K562 (cell line): ENCODE data around the gene BAIAP3. TPM values are rescaled to one million over a fixed set of nuclear protein-coding genes. Genes with fewer than 3 reads are reported as not detected.

Source experiments
- CREM ChIP-seq: IDR thresholded peaks from 2 replicates; pipeline ENCODE4 v1.6.1; 2014; ENCODE audit warnings: antibody characterized with exemption, low read depth
- DMBX1 ChIP-seq: fragments of 250-450 bp; sonication (Bioruptor Pico); IDR thresholded peaks from 2 replicates; pipeline ENCODE4 v1.8.0; 2022; ENCODE audit warnings: inconsistent platforms, mild to moderate bottlenecking, moderate library complexity, borderline replicate concordance
- DPF2 ChIP-seq: fragments of 450-650 bp; IDR thresholded peaks from 2 replicates; pipeline ENCODE4 v1.6.1; 2016
- FOSL1 ChIP-seq: fragments of 200-800 bp; sonication (Bioruptor generic); conservative IDR thresholded peaks from 2 replicates; pipeline ENCODE4 v1.6.1; 2016; ENCODE audit warnings: missing genetic modification characterization, missing compliant biosample characterization
- FOXJ2 ChIP-seq: fragments of 200-800 bp; sonication (Bioruptor generic); IDR thresholded peaks from 2 replicates; pipeline ENCODE4 v1.6.1; 2016; ENCODE audit warnings: missing genetic modification characterization, missing compliant biosample characterization
- FOXM1 ChIP-seq, 2 experiments: fragments of 450-650 bp in 1 of 2; sonication (generic) in 1 of 2; formaldehyde crosslinking in 1 of 2; IDR thresholded peaks; 2 replicates each; pipeline versions ENCODE4 v1.6.1 to v1.9.0; 2017 to 2022; ENCODE audit warnings: low read depth in 2 of 2, mild to moderate bottlenecking in 2 of 2, missing genetic modification reagents in 1 of 2, moderate library complexity in 1 of 2
- HCFC1 ChIP-seq: IDR thresholded peaks from 2 replicates; pipeline ENCODE4 v1.6.1; 2012; ENCODE audit warnings: low read depth, low read length, improper control_type of control experiment
- JUND ChIP-seq, 2 experiments: IDR thresholded peaks; 2 replicates in 1 of 2; 3 replicates in 1 of 2; pipeline ENCODE4 v1.6.1; 2011; ENCODE audit warnings: borderline replicate concordance in 2 of 2, low read depth in 2 of 2, low read length in 2 of 2, improper control_type of control experiment in 1 of 2, missing biosample characterization in 1 of 2, missing genetic modification characterization in 1 of 2, missing genetic modification reagents in 1 of 2
- MEF2D ChIP-seq: conservative IDR thresholded peaks from 2 replicates; pipeline ENCODE4 v1.6.1; 2016; ENCODE audit warnings: low read depth, missing genetic modification characterization, missing compliant biosample characterization
- MTA3 ChIP-seq: fragments of 450-650 bp; formaldehyde crosslinking; IDR thresholded peaks from 2 replicates; pipeline ENCODE4 v1.6.1; 2017; ENCODE audit warnings: mild to moderate bottlenecking, borderline replicate concordance
- NCOA2 ChIP-seq, 2 experiments: fragments of 450-650 bp; IDR thresholded peaks; 2 replicates each; pipeline ENCODE4 v1.6.1; 2018; ENCODE audit warnings: mild to moderate bottlenecking in 2 of 2, moderate library complexity in 1 of 2; ENCODE audit not compliant: partially characterized antibody in 2 of 2
- NCOA6 ChIP-seq: fragments of 450-650 bp; IDR thresholded peaks from 2 replicates; pipeline ENCODE4 v1.6.1; 2017; ENCODE audit warnings: mild to moderate bottlenecking
- PCBP2 ChIP-seq: fragments of 200-400 bp; formaldehyde crosslinking; IDR thresholded peaks from 2 replicates; pipeline ENCODE4 v1.6.1; 2018; ENCODE audit warnings: low read length, low read depth, mild to moderate bottlenecking, moderate library complexity; ENCODE audit not compliant: poor library complexity, severe bottlenecking
- SMAD2 ChIP-seq: fragments of 150-350 bp; IDR thresholded peaks from 2 replicates; pipeline ENCODE4 v1.6.1; 2014; ENCODE audit warnings: low read depth, mild to moderate bottlenecking, low read length
- SNRNP70 ChIP-seq: fragments of 200-400 bp; formaldehyde crosslinking; optimal IDR thresholded peaks from 2 replicates; pipeline ENCODE3; 2017; ENCODE audit warnings: low read depth, low read length
- SPI1 ChIP-seq: IDR thresholded peaks from 2 replicates; pipeline ENCODE4 v1.6.1; 2011; ENCODE audit warnings: low read depth, low read length, control low read depth, borderline replicate concordance
- TCF7 ChIP-seq: sonication (generic); IDR thresholded peaks from 2 replicates; pipeline ENCODE4 v1.6.1; 2016; ENCODE audit warnings: antibody characterized with exemption, borderline replicate concordance
- ZFP1 ChIP-seq: fragments of 450-650 bp; formaldehyde crosslinking; IDR thresholded peaks from 2 replicates; pipeline ENCODE4 v1.4.0; 2020; ENCODE audit warnings: mild to moderate bottlenecking, mixed read lengths
- ZNF696 ChIP-seq: fragments of 250-450 bp; sonication (Bioruptor Pico); conservative IDR thresholded peaks from 2 replicates; pipeline ENCODE4 v1.4.0; 2020; ENCODE audit warnings: mild to moderate bottlenecking, moderate library complexity
- polyA plus RNA-seq, 8 experiments: library from polyadenylated mRNA; depleted of rRNA in 4 of 8; stranded (reverse) in 5 of 8; unstranded in 3 of 8; fragments of >200 nt; fragmentation: Nextera tagmentation in 2 of 8; fragmentation: Illumina TruSeq in 1 of 8; extraction: Ambion mirVana in 2 of 8; extraction: Trizol in 1 of 8; gene quantifications; 2 replicates each; pipeline versions ENCODE4 v1.2.1 to v1.2.3, GENCODE V29; 2011 to 2014; ENCODE audit warnings: inconsistent platforms in 1 of 8, missing spikeins in 1 of 8
- total RNA-seq, 7 experiments: library from RNA; depleted of rRNA in 6 of 7; stranded (reverse); fragments of >200 nt in 6 of 7; fragmentation: Illumina TruSeq in 2 of 7; extraction: Trizol in 2 of 7; gene quantifications; 2 replicates each; pipeline versions ENCODE4 v1.2.1 to v1.2.3, GENCODE V29; 2011 to 2021; ENCODE audit warnings: low replicate concordance in 1 of 7
- TF ChIP-seq, protein P1 (sequence below): fragments of 450-650 bp; IDR thresholded peaks from 2 replicates; pipeline ENCODE4 v1.6.1; 2017; ENCODE audit warnings: mild to moderate bottlenecking, moderate library complexity
- TF ChIP-seq, protein P2 (sequence below): fragments of 250-450 bp; sonication (Bioruptor Pico); IDR thresholded peaks from 2 replicates; pipeline ENCODE4 v1.5.0; 2021
- TF ChIP-seq, protein P3 (sequence below), 2 experiments: IDR thresholded peaks; 2 replicates each; pipeline ENCODE4 v1.6.1; 2011; ENCODE audit warnings: borderline replicate concordance in 1 of 2, control low read depth in 1 of 2, low read depth in 1 of 2, low read length in 1 of 2, mild to moderate bottlenecking in 1 of 2, mixed read lengths in 1 of 2, moderate library complexity in 1 of 2; ENCODE audit not compliant: insufficient read depth in 1 of 2, insufficient read length in 1 of 2, poor library complexity in 1 of 2, severe bottlenecking in 1 of 2; ENCODE audit errors: extremely low read depth in 1 of 2
- TF ChIP-seq, protein P4 (sequence below), 2 experiments: fragments of 450-650 bp in 1 of 2; sonication (generic) in 1 of 2; formaldehyde crosslinking in 1 of 2; IDR thresholded peaks in 1 of 2; conservative IDR thresholded peaks in 1 of 2; 2 replicates each; pipeline versions ENCODE4 v1.6.1 to v1.8.1; 2016 to 2023; ENCODE audit warnings: mild to moderate bottlenecking in 2 of 2, moderate library complexity in 2 of 2, inconsistent platforms in 1 of 2, missing genetic modification reagents in 1 of 2

Gene BAIAP3
- total and polyA plus RNA-seq, 9 of the 15 experiments (the other 6 are each of a cell fraction or from before 2014, with no cell fraction given), result 0.03 to 4.5 (median 0.57) TPM; not detected in 1

DNA sequence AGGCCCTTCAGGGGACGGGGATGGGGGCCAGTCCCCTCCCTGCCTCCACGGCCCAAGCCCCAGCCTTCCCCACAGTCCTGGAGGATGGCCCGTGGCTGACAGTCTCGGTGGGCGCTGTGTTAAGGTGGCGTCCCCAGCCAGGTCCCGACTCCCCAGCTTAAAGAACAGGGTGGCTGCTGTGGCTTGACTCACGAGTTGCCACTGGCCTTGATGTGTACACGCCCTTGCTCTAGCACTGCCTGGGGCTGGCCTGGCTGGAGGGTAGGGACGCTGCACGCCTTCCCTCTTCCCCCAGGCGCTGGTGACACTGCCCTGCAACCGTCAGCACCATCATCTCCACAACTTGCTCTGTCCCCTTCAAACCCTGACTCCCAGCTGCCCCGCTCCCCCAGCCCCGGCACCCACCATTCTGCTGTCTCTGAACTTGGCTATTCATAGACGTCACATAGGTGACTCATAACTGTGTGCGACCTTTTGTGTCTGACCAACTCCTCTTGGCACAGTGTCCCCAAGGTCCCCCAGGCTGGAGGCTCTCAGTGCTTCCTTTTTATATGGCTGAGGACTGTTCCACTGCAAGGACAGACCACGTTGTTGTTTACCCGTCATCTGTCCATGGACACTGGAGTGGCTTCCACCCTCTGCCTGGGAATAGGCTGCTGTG, 24.6 kb downstream of the BAIAP3 start (continued):
- TF ChIP-seq SPI1, result no peak
- TF ChIP-seq CREM, result peak; percentile 53; the same call in 1 of the 2 replicates
- TF ChIP-seq FOXJ2 (tag), result no peak
- no peak for TF ChIP-seq NCOA2 (IDR thresholded peaks at IDR 0.05; ENCODE audit: partially characterized antibody in 2 of 2)
- TF ChIP-seq HCFC1, result no peak
- TF ChIP-seq SNRNP70, result no peak
- TF ChIP-seq MTA3, result no peak
- TF ChIP-seq, protein P1, sequence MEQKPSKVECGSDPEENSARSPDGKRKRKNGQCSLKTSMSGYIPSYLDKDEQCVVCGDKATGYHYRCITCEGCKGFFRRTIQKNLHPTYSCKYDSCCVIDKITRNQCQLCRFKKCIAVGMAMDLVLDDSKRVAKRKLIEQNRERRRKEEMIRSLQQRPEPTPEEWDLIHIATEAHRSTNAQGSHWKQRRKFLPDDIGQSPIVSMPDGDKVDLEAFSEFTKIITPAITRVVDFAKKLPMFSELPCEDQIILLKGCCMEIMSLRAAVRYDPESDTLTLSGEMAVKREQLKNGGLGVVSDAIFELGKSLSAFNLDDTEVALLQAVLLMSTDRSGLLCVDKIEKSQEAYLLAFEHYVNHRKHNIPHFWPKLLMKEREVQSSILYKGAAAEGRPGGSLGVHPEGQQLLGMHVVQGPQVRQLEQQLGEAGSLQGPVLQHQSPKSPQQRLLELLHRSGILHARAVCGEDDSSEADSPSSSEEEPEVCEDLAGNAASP, result no peak
- no peak for TF ChIP-seq MEF2D
- TF ChIP-seq, protein P2, sequence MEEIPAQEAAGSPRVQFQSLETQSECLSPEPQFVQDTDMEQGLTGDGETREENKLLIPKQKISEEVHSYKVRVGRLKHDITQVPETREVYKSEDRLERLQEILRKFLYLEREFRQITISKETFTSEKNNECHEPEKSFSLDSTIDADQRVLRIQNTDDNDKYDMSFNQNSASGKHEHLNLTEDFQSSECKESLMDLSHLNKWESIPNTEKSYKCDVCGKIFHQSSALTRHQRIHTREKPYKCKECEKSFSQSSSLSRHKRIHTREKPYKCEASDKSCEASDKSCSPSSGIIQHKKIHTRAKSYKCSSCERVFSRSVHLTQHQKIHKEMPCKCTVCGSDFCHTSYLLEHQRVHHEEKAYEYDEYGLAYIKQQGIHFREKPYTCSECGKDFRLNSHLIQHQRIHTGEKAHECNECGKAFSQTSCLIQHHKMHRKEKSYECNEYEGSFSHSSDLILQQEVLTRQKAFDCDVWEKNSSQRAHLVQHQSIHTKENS (CRISPR knock-in tag), result no peak
- TF ChIP-seq FOXM1 (IDR thresholded peaks at IDR 0.05; ENCODE audit: low read depth), result no peak
- no peak for TF ChIP-seq FOXM1 (CRISPR knock-in tag; IDR thresholded peaks at IDR 0.05; ENCODE audit: low read depth)
- no peak for TF ChIP-seq NCOA6
- no peak for TF ChIP-seq DMBX1
- TF ChIP-seq ZNF696 (CRISPR knock-in tag), result no peak
- TF ChIP-seq FOSL1, result peak; percentile 54
- TF ChIP-seq SMAD2, result no peak
- TF ChIP-seq PCBP2, result no peak
- TF ChIP-seq, protein P3, sequence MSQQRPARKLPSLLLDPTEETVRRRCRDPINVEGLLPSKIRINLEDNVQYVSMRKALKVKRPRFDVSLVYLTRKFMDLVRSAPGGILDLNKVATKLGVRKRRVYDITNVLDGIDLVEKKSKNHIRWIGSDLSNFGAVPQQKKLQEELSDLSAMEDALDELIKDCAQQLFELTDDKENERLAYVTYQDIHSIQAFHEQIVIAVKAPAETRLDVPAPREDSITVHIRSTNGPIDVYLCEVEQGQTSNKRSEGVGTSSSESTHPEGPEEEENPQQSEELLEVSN (IDR thresholded peaks at IDR 0.05; ENCODE audit: borderline replicate concordance in 1 of 2, extremely low read depth in 1 of 2, insufficient read depth in 1 of 2, insufficient read length in 1 of 2, low read depth in 1 of 2, low read length in 1 of 2, poor library complexity in 1 of 2, severe bottlenecking in 1 of 2), result no peak
- no peak for TF ChIP-seq DPF2
- no peak for TF ChIP-seq TCF7
- no peak for TF ChIP-seq ZFP1 (CRISPR knock-in tag)
- TF ChIP-seq JUND (IDR thresholded peaks at IDR 0.05; ENCODE audit: borderline replicate concordance, low read depth, low read length), result 0 out of 2 replicates have a peak, but pooled peaks have one; percentile 5
- TF ChIP-seq JUND (tag; IDR thresholded peaks at IDR 0.05; ENCODE audit: borderline replicate concordance, low read depth, low read length), result no peak
- TF ChIP-seq, protein P4, sequence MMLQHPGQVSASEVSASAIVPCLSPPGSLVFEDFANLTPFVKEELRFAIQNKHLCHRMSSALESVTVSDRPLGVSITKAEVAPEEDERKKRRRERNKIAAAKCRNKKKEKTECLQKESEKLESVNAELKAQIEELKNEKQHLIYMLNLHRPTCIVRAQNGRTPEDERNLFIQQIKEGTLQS (IDR thresholded peaks at IDR 0.05), result peak; percentile 48
- TF ChIP-seq, protein P4 (CRISPR knock-in tag; conservative IDR thresholded peaks at IDR 0.05), result no peak
